GM12878 (cell line): ENCODE results near the gene FRS3. TPM values are rescaled to one million over a fixed set of nuclear protein-coding genes. Genes with fewer than 3 reads are reported as not detected.

Experiments used
- ATAC-seq: fragments of 200-7000 bp; cut with Tn5 transposase; 3 replicates; pipeline ENCODE4 v1.9.1; 2020; ENCODE audit warnings: mild to moderate bottlenecking, moderate library complexity
- BruUV-seq: library from RNA; stranded (reverse); fragments of 400-500 nt; replicated peaks from 2 replicates; lab custom pipeline; 2021; lab: Mats Ljungman, UMichigan
- CTCF ChIA-PET: fragments of 300-600 bp; sonication (Branson Sonifier 250); formaldehyde crosslinking; extraction: SDS; loops from one replicate; lab custom pipeline; 2021; ENCODE audit warnings: inconsistent platforms; lab: Yijun Ruan, JAX
- POLR2A ChIA-PET: fragments of 350-600 bp; formaldehyde crosslinking; extraction: SDS; loops from one replicate; lab custom pipeline; 2021; ENCODE audit warnings: inconsistent platforms; lab: Charles Lee
- RAD21 ChIA-PET: fragments of 300-600 bp; sonication (Branson Sonifier 250); formaldehyde crosslinking; loops from one replicate; lab custom pipeline; 2023; ENCODE audit warnings: antibody characterized with exemption; ENCODE audit not compliant: unreplicated experiment; lab: Charles Lee
- SMC1A ChIA-PET: fragments of 300-600 bp; sonication (Branson Sonifier 250); formaldehyde crosslinking; loops from one replicate; lab custom pipeline; 2023; ENCODE audit not compliant: unreplicated experiment, uncharacterized antibody; lab: Charles Lee
- DNase-seq: peaks from one replicate; pipeline ENCODE4 v3.0.0-alpha.2; 2011; ENCODE audit warnings: low read depth, low spot score
- FAIRE-seq: peaks from 3 replicates; lab custom pipeline; 2011; peaks lifted over from hg19 to GRCh38; lab: Jason Lieb, UNC
- H2AFZ ChIP-seq: 2 replicates; pipeline ENCODE4 v1.6.0; 2011; ENCODE audit warnings: low read depth, low read length, control low read depth; ENCODE audit not compliant: control insufficient read depth
- H3K27ac ChIP-seq: 2 replicates; pipeline ENCODE4 v1.5.1; 2011; ENCODE audit warnings: control low read depth; ENCODE audit not compliant: control insufficient read depth, insufficient read depth
- H3K27me3 ChIP-seq, 2 experiments: replicated peaks in 1 of 2; 2 replicates each; pipeline versions ENCODE4 v1.6.0 to v1.6.1; 2011; ENCODE audit warnings: low read length in 1 of 2; ENCODE audit not compliant: control insufficient read depth in 2 of 2, insufficient read depth in 2 of 2
- H3K36me3 ChIP-seq, 2 experiments: 2 replicates each; pipeline ENCODE4 v1.5.1; 2011; ENCODE audit warnings: low read length in 1 of 2; ENCODE audit not compliant: control insufficient read depth in 2 of 2, insufficient read depth in 2 of 2
- H3K4me1 ChIP-seq: 2 replicates; pipeline ENCODE4 v1.6.1; 2011; ENCODE audit warnings: mild to moderate bottlenecking, low read length, moderate library complexity, mixed read lengths; ENCODE audit not compliant: control insufficient read depth, insufficient read depth
- H3K4me2 ChIP-seq: 2 replicates; pipeline ENCODE4 v1.6.0; 2011; ENCODE audit warnings: control low read depth; ENCODE audit not compliant: control insufficient read depth, insufficient read depth
- H3K4me3 ChIP-seq: fragments of 200-600 bp; sonication (generic); 2 replicates; pipeline ENCODE4 v1.5.1; 2016
- H3K79me2 ChIP-seq: 2 replicates; pipeline ENCODE4 v1.6.0; 2011; ENCODE audit warnings: low read length; ENCODE audit not compliant: control insufficient read depth, insufficient read depth
- H3K9ac ChIP-seq: 2 replicates; pipeline ENCODE4 v1.8.0; 2011; ENCODE audit warnings: low read length, control low read depth, mixed read lengths; ENCODE audit not compliant: control insufficient read depth, insufficient read depth
- H3K9me3 ChIP-seq: replicated peaks from 3 replicates; pipeline ENCODE4 v1.5.1; 2011; ENCODE audit warnings: mild to moderate bottlenecking, low read length; ENCODE audit not compliant: control insufficient read depth, insufficient read depth
- H4K20me1 ChIP-seq: 2 replicates; pipeline ENCODE4 v1.6.0; 2011; ENCODE audit not compliant: control insufficient read depth, insufficient read depth
- CEBPB ChIP-seq, 2 experiments: fragments of 150-350 bp in 1 of 2; IDR thresholded peaks; 2 replicates each; pipeline ENCODE4 v1.6.1; 2012 to 2014; ENCODE audit warnings: low read depth in 2 of 2, low read length in 2 of 2, borderline replicate concordance in 1 of 2, inconsistent platforms in 1 of 2
- IRF3 ChIP-seq: fragments of 450-650 bp; IDR thresholded peaks from 2 replicates; pipeline ENCODE4 v1.6.1; 2014; ENCODE audit warnings: mild to moderate bottlenecking
- LARP7 ChIP-seq: fragments of 450-650 bp; IDR thresholded peaks from 2 replicates; pipeline ENCODE4 v1.6.1; 2017; ENCODE audit warnings: mild to moderate bottlenecking
- NFYA ChIP-seq: IDR thresholded peaks from 2 replicates; pipeline ENCODE4 v1.6.1; 2011; ENCODE audit warnings: low read depth, mild to moderate bottlenecking, low read length, improper control_type of control experiment, borderline replicate concordance
- RAD51 ChIP-seq: fragments of 450-650 bp; IDR thresholded peaks from 2 replicates; pipeline ENCODE4 v1.6.1; 2016; ENCODE audit warnings: moderate library complexity, mild to moderate bottlenecking, inconsistent platforms
- SIX5 ChIP-seq: IDR thresholded peaks from 2 replicates; pipeline ENCODE4 v1.6.1; 2011; ENCODE audit warnings: mild to moderate bottlenecking, low read depth, low read length, moderate library complexity; ENCODE audit not compliant: severe bottlenecking
- SKIL ChIP-seq: fragments of 450-650 bp; IDR thresholded peaks from 2 replicates; pipeline ENCODE4 v1.6.1; 2017; ENCODE audit warnings: mild to moderate bottlenecking, low read depth, inconsistent platforms; ENCODE audit not compliant: poor library complexity, severe bottlenecking
- STAT3 ChIP-seq: IDR thresholded peaks from 2 replicates; pipeline ENCODE4 v1.6.1; 2011; ENCODE audit warnings: low read depth, low read length, improper control_type of control experiment
- YBX1 ChIP-seq: fragments of 450-650 bp; IDR thresholded peaks from 2 replicates; pipeline ENCODE4 v1.6.1; 2016; ENCODE audit warnings: antibody characterized with exemption
- YY1 ChIP-seq: IDR thresholded peaks from 2 replicates; pipeline ENCODE4 v1.6.1; 2011; ENCODE audit warnings: low read depth, mild to moderate bottlenecking, low read length
- ZNF207 ChIP-seq: fragments of 450-650 bp; IDR thresholded peaks from 2 replicates; pipeline ENCODE4 v1.6.1; 2014; ENCODE audit warnings: antibody characterized with exemption, mild to moderate bottlenecking, borderline replicate concordance
- WGBS: methylation state at CpG from one replicate; pipeline ENCODE4 v1.1.6; 2016; ENCODE audit warnings: low lambda C conversion rate; ENCODE audit not compliant: insufficient replicate concordance, insufficient coverage; ENCODE audit errors: missing lambda C conversion rate; 5-methylcytosine and 5-hydroxymethylcytosine counted together
- in situ Hi-C: fragments of 300-500 bp; cut with MboI; formaldehyde crosslinking; loops from 9 replicates; pipeline ENCODE4 v1.14.3; 2018; ENCODE audit warnings: mixed read lengths
- intact Hi-C: fragments of 100-400 bp; cut with micrococcal nuclease; formaldehyde crosslinking; loops from one replicate; pipeline ENCODE4 v1.14.2; 2022; ENCODE audit not compliant: unreplicated experiment
- polyA plus RNA-seq, 11 experiments: library from polyadenylated mRNA; depleted of rRNA in 4 of 11; unstranded in 6 of 11; stranded (reverse) in 5 of 11; fragments of >200 nt; fragmentation: Nextera tagmentation in 4 of 11; fragmentation: Illumina TruSeq in 1 of 11; extraction: Ambion mirVana in 4 of 11; extraction: Trizol in 1 of 11; gene quantifications; 1 replicate in 1 of 11; 2 replicates in 10 of 11; pipeline versions ENCODE4 v1.2.1 to v1.2.3, GENCODE V29; 2011 to 2016; ENCODE audit warnings: inconsistent platforms in 2 of 11, missing spikeins in 2 of 11, low read depth in 1 of 11
- total RNA-seq, 4 experiments: library from RNA; depleted of rRNA in 3 of 4; stranded (reverse); fragments of >200 nt in 3 of 4; fragmentation: Illumina TruSeq in 1 of 4; extraction: Trizol in 1 of 4; gene quantifications; 2 replicates each; pipeline versions ENCODE4 v1.2.1 to v1.2.3, GENCODE V29; 2013 to 2021
- TF ChIP-seq, protein P1 (sequence below): fragments of 450-650 bp; formaldehyde crosslinking; IDR thresholded peaks from 2 replicates; pipeline ENCODE4 v1.4.0; 2022; ENCODE audit warnings: mild to moderate bottlenecking, moderate library complexity

FRS3 gene
- total and polyA plus RNA-seq, 10 of the 15 experiments (the other 5 are each of a cell fraction or from before 2014, with no cell fraction given), result 0.05 to 3.4 (median 1.5) TPM

GRCh38 chr6:41823178-41823577, 43.5 kb upstream of the FRS3 start:
- no peaks in the 10 kb centered on the region for H3K9me3 ChIP-seq
- BruUV-seq, result no TSS peak
- ChIA-PET RAD21 (interaction anchor here (1.2 kb wide), 1 partner anchor 220 kb away, joined by 3 read pairs; no protein-coding TSS in a partner anchor), CTCF (no interaction called here), POLR2A (interaction anchor here (0.8 kb wide), 1 partner anchor 9 kb away, joined by 5 read pairs; no protein-coding TSS in a partner anchor), SMC1A (interaction anchor here (1.1 to 1.2 kb wide), 2 partner anchors 11 to 13 kb away, joined by 3 read pairs; no protein-coding TSS in a partner anchor)
- no peaks in the 10 kb centered on the region for H3K27me3 ChIP-seq
- no peaks in the 10 kb centered on the region for H3K79me2 ChIP-seq
- FAIRE-seq (no peak), ATAC-seq (no peak), DNase-seq (no peak)
- no peak overlapping the region for H3K4me3 ChIP-seq
- H3K4me1 ChIP-seq, result no peaks in the 10 kb centered on the region
- no peaks in the 10 kb centered on the region for H3K36me3 ChIP-seq
- no peak overlapping the region for H3K27ac ChIP-seq
- intact Hi-C loops, result no loop called here
- no peak overlapping the region for H3K9ac ChIP-seq
- H4K20me1 ChIP-seq, result no peaks in the 10 kb centered on the region
- TF ChIP-seq SIX5 (no peak), YBX1 (no peak), LARP7 (no peak), CEBPB (IDR thresholded peaks at IDR 0.05; ENCODE audit: borderline replicate concordance in 1 of 2, low read depth in 2 of 2, low read length in 2 of 2) (no peak), ZNF207 (no peak), YY1 (no peak), STAT3 (no peak), IRF3 (no peak), SKIL (no peak), RAD51 (no peak), NFYA (no peak)
- TF ChIP-seq, protein P1, sequence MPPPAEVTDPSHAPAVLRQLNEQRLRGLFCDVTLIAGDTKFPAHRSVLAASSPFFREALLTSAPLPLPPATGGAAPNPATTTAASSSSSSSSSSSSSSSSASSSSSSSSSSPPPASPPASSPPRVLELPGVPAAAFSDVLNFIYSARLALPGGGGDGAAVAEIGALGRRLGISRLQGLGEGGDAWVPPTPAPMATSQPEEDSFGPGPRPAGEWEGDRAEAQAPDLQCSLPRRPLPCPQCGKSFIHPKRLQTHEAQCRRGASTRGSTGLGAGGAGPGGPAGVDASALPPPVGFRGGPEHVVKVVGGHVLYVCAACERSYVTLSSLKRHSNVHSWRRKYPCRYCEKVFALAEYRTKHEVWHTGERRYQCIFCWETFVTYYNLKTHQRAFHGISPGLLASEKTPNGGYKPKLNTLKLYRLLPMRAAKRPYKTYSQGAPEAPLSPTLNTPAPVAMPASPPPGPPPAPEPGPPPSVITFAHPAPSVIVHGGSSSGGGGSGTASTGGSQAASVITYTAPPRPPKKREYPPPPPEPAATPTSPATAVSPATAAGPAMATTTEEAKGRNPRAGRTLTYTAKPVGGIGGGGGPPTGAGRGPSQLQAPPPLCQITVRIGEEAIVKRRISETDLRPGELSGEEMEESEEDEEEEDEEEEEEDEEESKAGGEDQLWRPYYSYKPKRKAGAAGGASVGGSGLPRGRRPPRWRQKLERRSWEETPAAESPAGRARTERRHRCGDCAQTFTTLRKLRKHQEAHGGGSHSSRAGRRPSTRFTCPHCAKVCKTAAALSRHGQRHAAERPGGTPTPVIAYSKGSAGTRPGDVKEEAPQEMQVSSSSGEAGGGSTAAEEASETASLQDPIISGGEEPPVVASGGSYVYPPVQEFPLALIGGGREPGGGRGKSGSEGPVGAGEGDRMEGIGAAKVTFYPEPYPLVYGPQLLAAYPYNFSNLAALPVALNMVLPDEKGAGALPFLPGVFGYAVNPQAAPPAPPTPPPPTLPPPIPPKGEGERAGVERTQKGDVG (CRISPR knock-in tag), result no peak
- TF ChIP-seq, all 136 proteins: peak for 0
- no peak overlapping the region for H2AFZ ChIP-seq
- 100% methylated on average over 1 of the region's 1 CpG for WGBS
- H3K4me2 ChIP-seq, result no peak overlapping the region
- in situ Hi-C loops, result no loop called here
